ENCODE data around the gene COX7A2L.
"Not testable (repeated sequence)": the region's sequence is repeated elsewhere in the genome, so short reads cannot be mapped to it uniquely, and the experiment has no call there.

The COX7A2L gene

DNA sequence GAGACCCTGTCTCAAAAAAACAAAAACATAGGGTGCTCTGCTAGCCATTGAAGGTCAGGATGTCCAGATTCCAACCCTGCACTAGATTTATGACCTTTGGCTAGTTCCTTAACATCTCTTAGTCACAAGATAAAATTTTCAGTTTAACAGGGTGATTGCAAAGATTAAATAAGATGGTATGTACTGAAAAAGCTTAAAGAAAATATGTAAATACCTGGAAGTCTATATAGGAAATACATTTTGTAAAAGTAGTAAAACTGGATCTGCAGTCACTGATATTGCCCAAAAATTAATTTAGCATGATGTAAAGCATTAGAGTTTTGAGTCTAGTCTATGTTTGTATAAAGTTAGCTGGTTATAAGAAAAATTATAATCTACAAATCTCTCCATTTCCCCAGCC, 5.4 kb upstream of the COX7A2L start:
- no peak for DNase-seq

DNA sequence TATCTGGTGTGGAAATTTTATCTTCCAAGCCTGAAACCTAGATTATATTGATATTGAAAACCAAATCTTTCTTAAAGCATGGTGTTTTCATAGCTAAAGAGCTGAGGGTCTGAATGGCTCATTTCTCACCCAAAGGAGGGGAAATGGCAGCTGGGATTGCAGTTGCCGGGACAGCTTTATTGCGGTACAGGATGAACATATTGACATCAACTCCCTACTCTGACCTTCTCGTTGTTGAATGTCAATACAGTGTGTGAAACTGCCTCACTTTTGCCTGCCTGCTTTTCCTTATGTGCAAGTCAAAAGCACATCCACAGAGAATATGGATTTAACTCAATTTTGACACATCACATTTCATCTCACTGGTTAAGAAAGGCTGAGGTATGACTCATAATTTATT, 3.6 kb upstream of the COX7A2L start:
- DNase-seq: no peak

DNA sequence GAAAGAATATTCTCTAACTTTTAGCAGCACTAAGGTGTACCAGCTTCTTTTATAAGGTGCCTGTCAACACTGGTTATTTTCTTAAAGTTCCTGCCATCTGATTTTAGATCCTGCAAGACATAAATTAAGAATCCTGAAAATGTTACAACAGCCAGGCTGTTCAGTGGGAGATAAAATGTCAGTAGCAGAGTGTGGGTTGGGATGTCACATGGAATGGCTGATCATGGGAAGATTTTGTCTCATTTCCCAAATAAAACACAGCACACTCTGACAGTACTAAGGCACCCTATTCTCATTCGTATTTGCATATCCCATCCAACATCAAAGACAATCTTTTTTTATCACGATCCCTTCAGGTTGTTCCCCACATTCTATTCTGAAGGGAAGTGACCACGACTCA, 2.4 kb upstream of the COX7A2L start:
- DNase-seq: no peak

DNA sequence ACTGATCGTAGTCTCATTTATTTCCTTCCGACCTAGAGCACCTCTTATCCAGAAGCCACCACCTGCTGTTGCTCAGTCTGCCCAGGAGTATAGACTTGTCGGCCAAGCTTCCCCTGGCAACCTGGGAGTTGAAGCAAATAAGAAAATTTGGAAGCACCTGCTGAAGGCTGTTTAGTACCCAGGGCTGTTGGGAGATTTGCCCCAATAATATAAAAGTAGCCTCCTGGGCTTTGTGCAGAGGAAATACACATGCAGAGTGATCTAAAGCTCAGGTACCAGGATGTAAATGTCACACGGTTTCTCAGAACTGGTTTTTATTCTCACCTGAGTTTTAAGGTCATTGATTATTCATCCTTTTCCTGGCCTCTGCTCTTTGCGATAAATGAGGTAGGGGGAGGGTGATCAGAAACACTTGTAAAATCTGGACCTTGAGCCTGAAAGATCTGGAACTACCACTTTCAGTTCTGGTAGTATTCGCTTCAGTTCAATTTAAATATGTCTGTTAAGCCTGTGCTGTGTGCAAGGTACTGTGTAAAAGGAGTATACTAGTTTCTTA, 789 bp upstream of the COX7A2L start:
- no peak for DNase-seq

DNA sequence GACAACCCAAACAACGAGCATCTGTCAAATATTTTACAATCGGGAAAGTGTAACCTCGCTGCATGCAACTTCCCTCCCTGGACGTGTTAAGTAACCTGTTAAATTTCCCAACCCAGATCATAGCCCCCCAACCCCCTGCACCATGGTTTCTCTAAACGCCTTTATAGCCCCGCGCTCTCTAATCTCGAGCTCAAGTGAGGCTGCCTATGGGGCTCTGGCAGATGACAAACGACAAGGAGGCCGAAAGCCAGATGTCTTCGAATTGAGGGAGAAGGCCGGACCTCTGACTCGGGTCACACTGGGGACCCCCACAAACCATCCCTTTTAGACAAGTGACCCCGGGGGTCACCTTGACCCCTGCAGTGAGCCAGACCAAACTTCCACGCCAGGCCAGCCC, 526 bp downstream of the COX7A2L start:
- DNase-seq: no peak

DNA sequence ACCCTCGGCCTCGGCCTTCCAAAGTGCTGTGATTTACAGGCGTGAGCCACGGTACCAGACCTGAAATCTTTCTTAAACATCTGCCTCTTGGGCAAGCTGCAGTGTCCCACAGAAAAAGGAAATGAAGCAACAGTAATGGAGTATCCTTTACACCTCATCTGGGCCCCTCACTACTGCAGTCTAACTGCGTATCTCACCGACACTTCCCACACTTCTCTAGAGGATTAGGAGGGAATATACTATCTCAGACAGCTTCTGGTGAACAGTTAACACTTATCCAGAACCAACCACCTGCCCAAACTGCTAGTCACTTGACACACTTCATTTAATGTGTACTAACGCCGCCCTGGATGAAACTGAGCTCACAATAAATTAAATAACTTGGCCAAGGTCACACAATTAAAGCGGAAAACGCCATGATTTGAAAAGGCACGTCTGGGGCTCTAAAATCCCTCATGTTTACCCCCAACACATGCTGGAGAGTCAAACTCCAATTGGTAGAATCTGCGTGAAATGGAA, 993 bp downstream of the COX7A2L start:
- no peak for DNase-seq

DNA sequence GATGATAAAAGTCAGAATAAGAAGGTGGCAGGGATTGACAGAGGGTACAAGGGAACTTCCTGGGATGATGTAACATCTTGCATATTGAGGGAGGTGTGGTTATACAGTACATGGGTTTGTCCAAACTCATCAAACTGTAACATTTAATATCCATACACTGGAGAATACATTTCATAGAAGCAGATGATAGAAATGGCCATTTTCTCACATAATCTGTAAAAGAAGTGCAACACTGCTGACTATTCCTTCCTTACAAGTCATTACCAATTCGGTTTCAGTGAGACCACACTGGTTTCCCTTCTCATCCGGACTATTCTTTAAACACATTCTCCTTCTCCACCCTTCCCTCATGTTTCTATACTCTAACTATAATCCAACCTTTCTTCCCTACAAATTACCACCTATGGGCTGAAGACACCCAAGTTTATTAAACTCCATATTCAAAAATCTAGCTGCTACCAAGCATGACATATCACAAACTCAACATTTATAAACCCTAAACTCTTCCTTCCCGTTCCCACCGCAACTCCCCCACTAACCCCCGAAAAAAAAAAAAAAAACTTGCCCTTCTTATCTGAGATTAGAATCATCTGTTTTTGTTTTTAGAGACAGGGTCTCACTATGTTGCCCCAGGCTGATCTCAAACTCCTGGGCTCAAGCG, 1.6 kb downstream of the COX7A2L start:
- no peak for DNase-seq

DNA sequence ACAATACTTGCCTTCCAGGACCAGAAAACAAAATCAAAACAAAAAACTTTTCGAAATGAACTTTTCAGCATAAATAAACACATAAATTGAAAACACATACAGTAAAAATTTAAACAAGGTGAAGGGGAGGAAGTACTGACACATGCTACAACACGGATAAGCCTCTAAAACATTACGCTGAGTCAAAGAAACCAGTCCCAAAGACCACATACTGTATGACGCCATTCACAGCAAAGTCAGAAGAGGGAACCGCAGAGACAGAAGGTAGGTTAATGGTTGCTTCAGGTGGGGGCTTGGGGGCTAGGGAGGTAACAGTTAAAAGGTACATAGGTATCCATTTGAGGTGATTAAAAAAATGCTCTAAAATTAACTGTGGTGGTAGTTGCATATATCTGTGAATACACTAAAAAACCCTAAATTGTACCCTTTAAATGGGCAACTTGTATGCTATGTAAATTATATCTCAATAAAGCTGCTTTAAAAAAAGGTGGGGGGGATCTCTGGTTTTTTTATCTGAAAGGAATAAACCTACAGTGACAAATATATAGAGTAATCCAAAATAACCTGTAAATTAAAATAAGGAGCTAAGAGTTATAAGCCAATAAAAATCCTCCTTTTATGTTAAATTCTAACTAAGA, 7.1 kb downstream of the COX7A2L start:
- no peak for DNase-seq

DNA sequence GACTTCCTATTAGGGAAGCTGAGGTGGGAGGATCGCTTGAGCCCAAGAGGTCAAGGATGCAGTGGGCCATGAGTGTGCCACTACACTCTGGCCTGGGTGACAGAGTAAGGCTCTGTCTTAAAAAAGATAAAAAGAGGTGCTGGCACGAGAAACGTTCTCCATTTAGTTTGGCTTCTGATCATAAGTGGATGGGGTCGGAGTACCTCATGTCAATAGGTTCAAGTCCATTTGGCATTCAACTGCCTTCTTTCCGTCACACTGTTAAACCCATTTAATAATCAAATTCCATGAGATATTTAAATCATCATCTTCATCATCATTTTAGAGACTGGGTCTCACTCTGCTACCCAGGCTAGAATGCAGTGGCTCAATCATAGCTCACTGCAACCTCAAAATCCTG, 9.2 kb downstream of the COX7A2L start:
- DNase-seq: no peak

DNA sequence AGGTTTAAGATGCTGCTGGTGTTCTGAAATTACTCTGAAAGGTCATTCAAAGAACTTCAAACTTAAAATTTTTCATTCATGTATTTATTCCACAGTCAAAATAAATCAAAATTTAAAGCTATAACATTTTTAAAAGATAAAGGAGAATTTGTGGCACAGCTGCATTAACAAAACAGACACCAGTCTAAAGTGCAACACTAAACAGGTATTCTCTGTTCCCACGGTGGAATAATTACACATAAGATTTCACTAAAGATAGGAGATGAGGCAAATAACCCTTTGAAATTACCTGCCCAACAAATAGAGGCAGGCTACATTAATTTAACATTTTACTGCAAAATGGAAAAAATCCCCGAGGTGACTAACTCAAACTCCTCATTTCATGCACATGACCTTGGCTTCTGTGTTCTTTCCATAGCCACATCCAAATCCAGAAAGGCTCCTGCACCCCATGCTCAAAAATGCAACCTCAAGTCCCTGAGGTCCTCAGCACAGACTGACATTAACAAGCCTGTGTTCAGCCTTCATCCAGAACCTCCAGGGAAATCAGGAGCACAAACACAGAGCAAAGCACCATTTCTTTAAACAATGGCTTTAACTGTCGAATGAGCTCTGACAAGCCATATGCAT, 10.5 kb downstream of the COX7A2L start:
- DNase-seq: no peak

DNA sequence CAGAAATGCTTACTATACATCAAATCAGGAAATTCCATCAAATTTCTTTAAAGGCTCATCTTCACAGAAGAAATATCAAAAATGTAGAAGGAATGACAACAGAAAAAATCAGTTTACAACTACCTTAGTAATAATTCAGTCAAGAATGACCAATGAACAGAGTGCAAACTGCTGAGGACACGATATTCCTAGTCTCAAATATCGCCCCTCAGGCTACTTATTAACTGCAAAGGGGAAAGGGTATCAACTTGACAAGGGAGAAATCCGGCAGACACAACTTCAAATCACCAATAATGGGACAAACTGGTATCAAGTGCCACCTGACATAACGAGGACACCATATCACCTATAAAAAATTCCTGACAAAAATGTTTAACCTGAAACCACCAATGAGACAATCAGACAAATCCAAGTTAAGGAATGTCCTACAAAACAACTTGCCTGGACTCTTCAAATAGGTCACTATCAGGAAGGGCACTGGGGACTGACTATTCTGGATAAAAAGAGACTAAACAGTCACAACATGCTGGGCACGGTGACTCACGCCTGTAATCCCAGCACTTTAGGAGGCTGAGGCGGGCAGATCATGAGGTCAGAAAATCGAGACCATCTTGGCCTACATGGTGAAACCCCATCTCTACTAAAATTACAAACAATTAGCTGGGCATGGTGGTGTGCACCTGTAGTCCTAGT, 12.8 kb downstream of the COX7A2L start:
- DNase-seq: no peak

DNA sequence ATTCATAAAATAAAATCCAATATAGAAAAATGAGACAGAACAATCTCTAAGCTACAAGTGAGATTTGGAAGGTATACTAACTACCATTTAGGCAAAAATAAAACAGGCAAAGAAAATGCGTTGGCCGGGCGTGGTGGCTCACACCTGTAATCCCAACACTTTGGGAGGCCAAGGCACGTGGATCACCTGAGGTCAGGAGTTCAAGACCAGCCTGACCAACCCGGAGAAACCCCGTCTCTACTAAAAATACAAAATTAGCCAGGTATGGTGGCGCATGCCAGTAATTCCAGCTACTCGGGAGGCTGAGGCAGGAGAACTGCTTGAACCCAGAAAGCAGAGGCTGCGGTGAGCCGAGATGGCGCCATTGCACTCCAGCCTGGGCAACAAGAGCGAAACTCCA, 13.5 kb downstream of the COX7A2L start:
- DNase-seq: not testable (repeated sequence)

DNA sequence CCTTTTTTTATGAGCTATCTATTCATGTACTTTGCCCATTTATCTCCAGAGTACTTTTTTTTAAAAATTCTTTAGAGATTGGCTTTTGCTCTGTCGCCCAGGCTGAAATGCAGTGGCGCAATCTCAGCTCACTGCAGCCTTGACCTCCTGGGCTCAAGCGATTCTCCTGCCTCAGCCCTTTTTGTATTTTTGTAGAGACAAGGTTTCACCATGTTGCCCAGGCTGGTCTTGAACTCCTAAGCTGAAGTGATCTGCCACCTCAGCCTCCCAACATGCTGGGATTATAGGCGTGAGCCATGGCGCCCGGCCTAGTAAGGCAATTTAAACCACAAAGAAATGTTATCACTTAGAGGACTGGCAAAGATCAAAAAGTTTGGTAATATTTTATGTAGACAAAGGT, 14.2 kb downstream of the COX7A2L start:
- DNase-seq: not testable (repeated sequence)

DNA sequence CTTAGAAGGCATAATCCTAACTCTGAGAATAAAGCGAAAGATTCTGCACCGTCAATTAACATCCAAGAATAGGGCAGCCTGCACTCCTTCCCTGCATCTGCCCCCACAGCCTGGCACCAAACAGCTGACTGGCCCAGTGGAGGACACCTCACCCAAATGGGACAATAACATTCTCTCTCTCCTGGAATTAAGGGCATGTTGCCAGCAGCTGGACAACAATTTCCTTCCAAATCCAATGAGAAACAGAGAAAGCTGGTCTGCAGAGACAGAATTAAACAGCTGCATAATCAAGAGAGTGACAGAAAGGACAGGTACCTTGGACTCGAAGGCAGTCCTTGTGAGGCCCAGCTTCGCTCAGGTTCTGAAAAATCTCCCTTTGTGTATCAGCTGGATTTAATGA, 15.0 kb downstream of the COX7A2L start:
- no peak for DNase-seq

DNA sequence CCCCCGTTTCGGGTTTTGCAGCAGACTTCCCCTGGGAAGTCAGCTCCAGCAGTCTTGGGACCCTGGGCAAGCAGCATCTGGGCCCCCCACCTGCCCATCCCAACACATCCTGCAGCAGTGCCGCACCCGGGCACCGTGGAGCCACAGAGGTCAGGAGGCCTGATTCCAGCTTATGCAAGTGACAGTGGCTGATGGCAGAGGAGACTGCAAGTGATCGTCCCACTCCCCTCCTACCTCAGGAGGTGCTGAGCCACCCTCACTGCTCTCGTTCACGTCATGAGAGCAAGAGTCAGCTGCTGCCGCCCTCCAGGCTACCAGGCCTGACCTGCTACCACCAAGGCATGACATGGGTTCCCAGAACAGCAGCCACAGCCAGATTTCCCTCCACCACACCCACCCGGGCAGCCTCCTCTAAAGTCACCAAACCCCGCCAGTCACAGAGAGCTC, 18.2 kb downstream of the COX7A2L start:
- DNase-seq: no peak

DNA sequence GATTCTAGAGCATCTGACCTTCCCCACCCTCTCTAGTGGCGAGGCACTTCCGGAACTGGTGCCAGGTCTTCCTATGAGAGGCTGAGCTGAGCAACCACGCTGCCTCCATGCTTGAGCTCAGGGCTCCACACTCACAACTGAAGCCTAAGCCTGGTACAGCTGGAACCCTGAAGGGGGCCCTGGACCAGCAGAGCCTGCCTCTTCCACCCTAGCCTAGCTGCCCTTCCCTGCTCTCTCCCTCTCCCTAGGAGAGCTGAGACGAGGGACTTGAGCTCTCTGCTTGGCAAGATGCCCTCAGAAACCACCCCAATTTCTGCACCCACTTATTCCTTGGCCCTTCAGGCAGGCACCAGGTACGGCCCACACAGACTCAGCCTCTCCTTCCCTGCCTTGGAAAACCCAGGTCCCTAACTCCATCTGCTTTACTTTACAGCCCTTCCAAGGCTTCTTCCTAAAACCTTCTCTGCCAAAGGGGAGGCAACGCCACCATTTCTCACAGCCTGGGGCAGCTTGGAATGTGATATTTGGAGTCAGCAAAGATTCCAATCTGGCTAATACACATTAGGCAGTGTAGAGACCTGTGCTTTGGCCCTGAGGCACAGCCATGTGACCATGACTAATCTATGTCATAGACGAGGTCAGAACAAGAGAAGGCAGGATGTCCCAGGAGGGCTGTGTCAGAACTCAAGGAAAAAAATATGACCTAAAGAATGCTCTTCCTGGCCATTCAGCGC, 18.8 kb downstream of the COX7A2L start:
- DNase-seq: no peak

DNA sequence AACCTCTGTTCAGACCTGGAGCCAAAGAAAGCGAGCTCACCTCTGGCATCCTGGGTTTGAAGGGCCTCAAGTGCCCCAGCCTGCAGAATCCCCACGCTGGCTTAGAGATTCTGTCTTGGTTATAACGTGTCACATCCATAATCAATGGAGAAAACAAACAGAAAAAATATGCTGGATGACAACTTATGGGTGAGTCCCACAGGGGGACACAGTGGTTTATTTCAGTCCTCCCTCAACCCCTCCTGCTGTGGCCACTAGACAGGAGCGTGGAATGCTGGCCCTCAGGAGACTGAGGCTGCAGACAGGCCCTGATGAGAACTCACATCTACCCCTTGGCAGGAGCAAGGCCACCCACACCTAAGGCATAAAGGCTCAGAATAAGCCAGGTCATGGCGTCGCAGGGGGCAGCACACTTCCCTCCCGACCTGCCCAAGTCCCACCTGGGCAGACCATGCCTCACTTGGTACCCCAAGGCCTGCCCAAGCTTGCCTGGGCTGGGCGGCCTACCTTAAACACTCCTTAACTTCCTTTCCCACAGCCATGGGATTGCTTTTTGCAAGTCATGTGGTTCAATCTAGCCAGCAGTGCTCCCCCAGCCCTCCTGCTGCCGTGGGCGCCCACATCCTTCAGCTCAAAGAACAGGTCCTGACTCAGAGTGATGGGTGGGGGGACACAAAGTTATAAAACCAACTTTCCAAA, 19.9 kb downstream of the COX7A2L start:
- no peak for DNase-seq

DNA sequence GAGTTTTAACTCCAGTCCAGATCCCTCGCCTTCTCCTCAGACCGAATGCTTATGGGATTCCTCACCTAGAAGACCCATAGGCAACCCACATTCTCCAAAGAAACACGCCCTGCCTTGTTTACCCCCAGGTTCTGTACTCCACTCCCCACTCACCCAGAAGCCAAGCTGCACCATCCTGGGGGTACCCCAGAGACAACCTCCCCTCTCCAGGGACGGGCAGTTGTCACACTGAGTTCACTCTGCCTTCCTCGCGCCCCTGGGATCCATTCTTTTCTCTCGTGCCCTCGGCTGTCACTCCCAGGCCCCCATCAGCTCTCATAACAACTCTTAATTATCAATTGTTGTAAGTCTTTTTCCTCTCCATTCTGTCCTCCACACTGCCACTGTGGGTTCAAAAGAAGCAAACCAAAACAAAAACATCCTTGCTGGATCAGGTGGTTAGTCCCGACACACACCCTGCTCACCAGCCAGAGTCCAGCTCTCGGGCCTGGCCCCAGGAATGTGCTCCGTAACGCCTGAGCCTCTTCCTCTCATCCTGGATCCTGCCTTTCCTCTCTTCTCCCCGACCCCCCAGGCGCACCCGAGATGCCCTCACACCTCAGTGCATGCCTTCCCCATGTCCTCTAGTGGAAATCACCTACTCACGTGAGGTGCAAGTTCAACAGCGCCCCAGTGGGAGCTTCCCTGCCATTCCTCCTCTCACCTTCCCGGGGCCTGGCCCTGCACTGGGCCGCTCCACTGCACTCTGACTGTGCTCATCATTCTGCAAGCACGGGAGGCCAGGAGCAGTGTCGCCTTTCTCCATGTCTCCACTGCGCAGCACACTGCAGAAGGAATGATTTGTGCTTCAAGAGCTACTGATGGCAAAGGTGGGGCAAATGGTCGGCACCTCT, 20.7 kb downstream of the COX7A2L start:
- DNase-seq: no peak

DNA sequence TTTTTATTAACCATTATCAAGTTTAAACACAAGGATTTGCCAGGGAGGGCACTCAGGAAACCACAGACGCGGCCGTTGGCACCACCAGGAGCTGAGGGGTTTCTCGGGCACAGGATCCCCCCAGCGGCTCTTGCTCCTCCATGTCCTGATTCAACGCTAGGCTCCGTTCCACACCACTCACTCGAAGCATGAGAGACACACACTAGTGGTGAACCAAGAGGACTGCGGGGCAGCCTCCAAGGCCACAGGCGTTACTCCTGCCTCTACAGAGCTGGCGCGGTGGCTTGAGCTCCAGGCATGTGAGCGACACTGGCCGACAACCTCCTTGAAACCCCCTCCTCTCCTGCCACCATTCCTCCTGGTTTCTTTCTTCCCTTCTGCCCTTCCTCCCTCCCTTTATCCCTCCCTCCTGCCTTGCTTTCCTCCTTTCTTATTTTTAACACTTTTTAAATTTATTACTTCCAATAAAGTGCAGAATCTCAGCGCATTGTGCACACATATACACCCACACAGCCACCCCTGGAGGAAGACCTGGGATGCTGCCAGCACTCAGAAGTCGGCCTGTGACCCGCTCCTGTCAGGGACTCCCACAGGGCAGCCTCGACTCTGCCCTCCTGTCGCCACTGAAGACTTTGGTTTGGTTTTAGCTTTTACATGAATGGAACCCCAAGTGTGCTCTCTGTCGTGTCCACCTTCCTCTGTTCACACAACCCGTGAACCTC, 21.7 kb downstream of the COX7A2L start:
- DNase-seq: no peak

DNA sequence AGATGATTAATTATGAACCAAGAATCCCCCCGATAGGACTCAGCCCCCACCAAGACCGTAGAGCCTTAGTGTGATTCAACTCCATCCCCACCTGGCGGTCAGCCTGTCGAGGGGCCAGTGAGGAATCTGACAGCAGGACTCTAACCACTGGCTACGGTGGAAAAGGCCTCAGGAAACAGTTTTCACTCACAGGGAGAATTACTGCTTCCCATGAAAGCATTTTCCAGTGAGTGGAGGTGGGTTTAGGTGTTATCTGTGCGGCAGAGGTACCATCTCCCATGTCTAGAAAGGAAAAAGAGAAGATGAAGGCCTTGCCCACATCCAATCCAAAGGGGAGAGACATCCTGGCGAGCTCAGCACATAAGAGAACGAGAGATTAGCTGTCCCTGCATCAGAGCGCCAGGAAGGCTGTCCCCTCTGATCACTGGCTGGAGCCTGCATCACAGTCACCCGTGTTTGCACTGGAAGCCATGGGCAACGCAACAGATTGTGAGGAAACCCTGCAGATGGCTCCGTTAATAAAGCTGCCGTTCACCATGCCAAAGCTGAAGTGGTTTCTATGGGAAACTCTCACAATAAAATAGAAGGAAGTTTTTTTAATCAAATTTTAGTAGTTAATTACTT, 22.3 kb downstream of the COX7A2L start:
- DNase-seq: no peak
